GM18858 (cell line): ENCODE measurements around the gene C15orf39.
"Not testable (repeated sequence)": the region's sequence is repeated elsewhere in the genome, so short reads cannot be mapped to it uniquely, and the experiment has no call there.

Source experiments
- ATAC-seq: cut with Tn5 transposase; IDR thresholded peaks from one replicate; pipeline ENCODE4 v1.9.1; 2021; ENCODE audit not compliant: unreplicated experiment

The C15orf39 gene

GRCh38 chr15:75229191-75230015 is 27.7 kb downstream of the C15orf39 start:
- ATAC-seq: no peak

- no peak for ATAC-seq
Measured at GRCh38 chr15:75230016-75230343, 28.3 kb downstream of the C15orf39 start.

GRCh38 chr15:75230551-75231371 is 29.1 kb downstream of the C15orf39 start:
- no peak for ATAC-seq

GRCh38 chr15:75231836-75232235 is 30.2 kb downstream of the C15orf39 start:
- no peak for ATAC-seq

- ATAC-seq: no peak
Measured at GRCh38 chr15:75232252-75232813, 30.7 kb downstream of the C15orf39 start.

GRCh38 chr15:75232826-75233503 is 31.3 kb downstream of the C15orf39 start:
- no peak for ATAC-seq

- no peak for ATAC-seq
Measured at GRCh38 chr15:75233504-75234190, 32.0 kb downstream of the C15orf39 start.

GRCh38 chr15:75234191-75234810 is 32.6 kb downstream of the C15orf39 start:
- no peak for ATAC-seq

GRCh38 chr15:75235051-75235673 is 33.5 kb downstream of the C15orf39 start:
- no peak for ATAC-seq

GRCh38 chr15:75235760-75236729 is 34.4 kb downstream of the C15orf39 start:
- no peak for ATAC-seq

GRCh38 chr15:75237316-75237982 is 35.8 kb downstream of the C15orf39 start:
- ATAC-seq: no peak

GRCh38 chr15:75238150-75238549 is 36.5 kb downstream of the C15orf39 start:
- ATAC-seq: no peak

- ATAC-seq: not testable (repeated sequence)
Measured at GRCh38 chr15:75245741-75246140, 44.1 kb downstream of the C15orf39 start.

- not testable (repeated sequence) for ATAC-seq
Measured at GRCh38 chr15:75248991-75249390, 47.3 kb downstream of the C15orf39 start.

- no peak for ATAC-seq
Measured at GRCh38 chr15:75249726-75250125, 48.0 kb downstream of the C15orf39 start.

- not testable (repeated sequence) for ATAC-seq
Measured at GRCh38 chr15:75251343-75251742, 49.7 kb downstream of the C15orf39 start.

- not testable (repeated sequence) for ATAC-seq
Measured at GRCh38 chr15:75252285-75252684, 50.6 kb downstream of the C15orf39 start.

GRCh38 chr15:75258034-75258433 is 56.4 kb downstream of the C15orf39 start, which contains the start of gene GOLGA6C:
Gene GOLGA6C (plus strand): TSS chr15:75258334. CDS start chr15:75258599, 265 bp downstream.
- not testable (repeated sequence) for ATAC-seq
